ENCODE results near the gene BST1.

Gene BST1

GRCh38 chr4:15755321-15756155 is 52.7 kb downstream of the BST1 start:
- no peak for TF ChIP-seq FOXP2 (optimal IDR thresholded peaks at IDR 0.05; ENCODE audit: borderline replicate concordance, extremely low read depth, extremely low read length, insufficient read depth)
- no peak for TF ChIP-seq TAF1 (IDR thresholded peaks at IDR 0.05; ENCODE audit: borderline replicate concordance, insufficient read depth, low read length)
- no peak for TF ChIP-seq SIN3A (IDR thresholded peaks at IDR 0.05; ENCODE audit: borderline replicate concordance, insufficient read depth, low read length)
- TF ChIP-seq REST (IDR thresholded peaks at IDR 0.05; ENCODE audit: insufficient read depth in 1 of 2, low read depth in 2 of 2, low read length in 2 of 2), result no peak
- no peak for TF ChIP-seq POLR2AphosphoS5 (IDR thresholded peaks at IDR 0.05; ENCODE audit: low read depth, low read length)

- TF ChIP-seq FOXP2 (optimal IDR thresholded peaks at IDR 0.05; ENCODE audit: borderline replicate concordance, extremely low read depth, extremely low read length, insufficient read depth) (no peak), SIN3A (IDR thresholded peaks at IDR 0.05; ENCODE audit: borderline replicate concordance, insufficient read depth, low read length) (no peak), REST (IDR thresholded peaks at IDR 0.05; ENCODE audit: insufficient read depth in 1 of 2, low read depth in 2 of 2, low read length in 2 of 2) (no peak), TAF1 (IDR thresholded peaks at IDR 0.05; ENCODE audit: borderline replicate concordance, insufficient read depth, low read length) (no peak), POLR2AphosphoS5 (IDR thresholded peaks at IDR 0.05; ENCODE audit: low read depth, low read length) (no peak)
These were observed 53.5 kb downstream of the BST1 start for GRCh38 chr4:15756361-15756861.

- no peak for TF ChIP-seq SIN3A (IDR thresholded peaks at IDR 0.05; ENCODE audit: borderline replicate concordance, insufficient read depth, low read length)
- TF ChIP-seq REST (IDR thresholded peaks at IDR 0.05; ENCODE audit: insufficient read depth in 1 of 2, low read depth in 2 of 2, low read length in 2 of 2), result no peak
- no peak for TF ChIP-seq FOXP2 (optimal IDR thresholded peaks at IDR 0.05; ENCODE audit: borderline replicate concordance, extremely low read depth, extremely low read length, insufficient read depth)
- no peak for TF ChIP-seq POLR2AphosphoS5 (IDR thresholded peaks at IDR 0.05; ENCODE audit: low read depth, low read length)
These were observed 54.2 kb downstream of the BST1 start for GRCh38 chr4:15757054-15757453.

- TF ChIP-seq SIN3A (IDR thresholded peaks at IDR 0.05; ENCODE audit: borderline replicate concordance, insufficient read depth, low read length), result no peak
- no peak for TF ChIP-seq POLR2AphosphoS5 (IDR thresholded peaks at IDR 0.05; ENCODE audit: low read depth, low read length)
- TF ChIP-seq REST (IDR thresholded peaks at IDR 0.05; ENCODE audit: insufficient read depth in 1 of 2, low read depth in 2 of 2, low read length in 2 of 2), result no peak
- TF ChIP-seq FOXP2 (optimal IDR thresholded peaks at IDR 0.05; ENCODE audit: borderline replicate concordance, extremely low read depth, extremely low read length, insufficient read depth), result no peak
- TF ChIP-seq TAF1 (IDR thresholded peaks at IDR 0.05; ENCODE audit: borderline replicate concordance, insufficient read depth, low read length), result no peak
These were observed 55.4 kb downstream of the BST1 start for GRCh38 chr4:15758294-15758693.

All from PFSK-1 (cell line).